ENCODE measurements around the gene PUM2. TPM values are rescaled to one million over a fixed set of nuclear protein-coding genes. Genes with fewer than 3 reads are reported as not detected.
A peak's percentile ranks its signal among the peaks of the same experiment; 100 is the strongest.

Gene PUM2
- total and polyA plus RNA-seq, 11 donors = 18.6 to 75.4 (median 58.5) TPM

- no peaks in the 10 kb centered on the region for H3K36me3 ChIP-seq
- peak overlapping the region; percentile 48 to 68 (median 56) for H3K4me3 ChIP-seq
- H3K4me1 ChIP-seq = peaks cover 0 to 29% (median 9%) of the 10 kb centered on the region in 12 donors
- H3K9me3 ChIP-seq = no peaks in the 10 kb centered on the region
- TF ChIP-seq, protein P1, sequence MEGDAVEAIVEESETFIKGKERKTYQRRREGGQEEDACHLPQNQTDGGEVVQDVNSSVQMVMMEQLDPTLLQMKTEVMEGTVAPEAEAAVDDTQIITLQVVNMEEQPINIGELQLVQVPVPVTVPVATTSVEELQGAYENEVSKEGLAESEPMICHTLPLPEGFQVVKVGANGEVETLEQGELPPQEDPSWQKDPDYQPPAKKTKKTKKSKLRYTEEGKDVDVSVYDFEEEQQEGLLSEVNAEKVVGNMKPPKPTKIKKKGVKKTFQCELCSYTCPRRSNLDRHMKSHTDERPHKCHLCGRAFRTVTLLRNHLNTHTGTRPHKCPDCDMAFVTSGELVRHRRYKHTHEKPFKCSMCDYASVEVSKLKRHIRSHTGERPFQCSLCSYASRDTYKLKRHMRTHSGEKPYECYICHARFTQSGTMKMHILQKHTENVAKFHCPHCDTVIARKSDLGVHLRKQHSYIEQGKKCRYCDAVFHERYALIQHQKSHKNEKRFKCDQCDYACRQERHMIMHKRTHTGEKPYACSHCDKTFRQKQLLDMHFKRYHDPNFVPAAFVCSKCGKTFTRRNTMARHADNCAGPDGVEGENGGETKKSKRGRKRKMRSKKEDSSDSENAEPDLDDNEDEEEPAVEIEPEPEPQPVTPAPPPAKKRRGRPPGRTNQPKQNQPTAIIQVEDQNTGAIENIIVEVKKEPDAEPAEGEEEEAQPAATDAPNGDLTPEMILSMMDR (IDR thresholded peaks at IDR 0.05) = no peak
- no peak for TF ChIP-seq POLR2A (IDR thresholded peaks at IDR 0.05)
- DNase-seq (peak in 3 of 5 donors; percentile 25 to 61 (median 39)), ATAC-seq (peak; percentile 27 to 46 (median 38))
- intact Hi-C loops (cut with DNase I) = loop anchor here in 6 of 10 donors (10.0 kb wide), 2 partner anchors 89 to 119 kb away; no protein-coding TSS in a partner anchor
- H3K27me3 ChIP-seq = peaks cover 0 to 61% (median 12%) of the 10 kb centered on the region in 9 donors
- H3K27ac ChIP-seq = no peak overlapping the region
- WGBS, 4 donors = 0 to 1% (median 0%) methylated on average over 5 to 66 of the region's 66 CpGs
These were observed 127.1 kb downstream of the PUM2 start for GRCh38 chr2:20223407-20224163.

DNA sequence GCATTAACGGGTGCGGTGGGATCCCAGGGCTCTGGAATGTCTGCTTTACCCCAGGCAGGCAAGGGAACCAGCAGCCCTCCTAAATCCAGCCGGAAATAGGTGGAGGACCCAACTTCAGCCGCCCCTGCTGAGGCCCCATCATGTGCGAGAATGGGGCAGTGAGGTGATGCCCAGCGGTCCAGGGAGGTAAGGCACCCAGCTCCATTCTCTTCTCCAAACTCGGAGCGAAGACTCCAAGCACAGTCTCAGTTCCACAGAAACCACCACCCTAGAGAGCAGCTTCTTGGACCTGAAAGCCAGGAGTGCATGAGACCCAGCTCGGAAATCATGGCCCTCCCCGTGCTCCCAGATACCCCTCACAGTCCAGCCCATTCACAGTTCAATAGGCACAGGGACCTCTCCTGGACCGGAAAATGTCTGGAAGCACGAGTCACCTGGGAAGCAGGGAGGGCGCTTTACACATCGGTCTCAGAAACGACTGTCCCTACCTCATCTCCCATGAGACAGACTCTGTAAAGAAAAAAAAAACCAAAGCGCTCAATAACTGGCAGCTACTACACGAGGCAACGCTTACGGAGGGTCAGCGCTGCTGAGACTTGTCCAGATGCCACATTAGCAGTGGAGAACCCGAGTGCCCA, 127.8 kb downstream of the PUM2 start:
- Histone ChIP-seq H3K27ac (no peak overlapping the region), H3K4me3 (peak overlapping the region; percentile 48 to 68 (median 56)), H3K9me3 (no peaks in the 10 kb centered on the region), H3K4me1 (peaks cover 0 to 29% (median 9%) of the 10 kb centered on the region in 12 donors), H3K36me3 (no peaks in the 10 kb centered on the region), H3K27me3 (peaks cover 0 to 54% (median 12%) of the 10 kb centered on the region in 9 donors)
- intact Hi-C loops (cut with DNase I) = loop anchor here in 6 of 10 donors (10.0 kb wide), 2 partner anchors 88 to 118 kb away; no protein-coding TSS in a partner anchor
- no peak for ATAC-seq
- DNase-seq = peak in 2 of 5 donors; percentile 12 to 57
- WGBS, 4 donors = 17 to 39% (median 34%) methylated on average over 14 to 21 of the region's 21 CpGs
- TF ChIP-seq, protein P1 (IDR thresholded peaks at IDR 0.05) = no peak
- no peak for TF ChIP-seq POLR2A (IDR thresholded peaks at IDR 0.05)

- WGBS, 4 donors = 90 to 92% methylated on average over 1 of the region's 1 CpG; no CpG with 5 or more reads in 2 of the 4 donors
- no peak overlapping the region for H3K27ac ChIP-seq
- no peaks in the 10 kb centered on the region for H3K36me3 ChIP-seq
- intact Hi-C loops (cut with DNase I) = loop anchor here in 6 of 10 donors (10.0 kb wide), 2 partner anchors 87 to 117 kb away; no protein-coding TSS in a partner anchor
- no peak overlapping the region for H3K4me3 ChIP-seq
- ATAC-seq = no peak
- peaks cover 0 to 29% (median 9%) of the 10 kb centered on the region in 12 donors for H3K4me1 ChIP-seq
- peak in 1 of 5 donors; percentile 3 for DNase-seq
- H3K9me3 ChIP-seq = no peaks in the 10 kb centered on the region
- peaks cover 0 to 49% (median 8%) of the 10 kb centered on the region in 9 donors for H3K27me3 ChIP-seq
- TF ChIP-seq, protein P1 (IDR thresholded peaks at IDR 0.05) = no peak
- no peak for TF ChIP-seq POLR2A (IDR thresholded peaks at IDR 0.05)
These were observed 128.5 kb downstream of the PUM2 start for GRCh38 chr2:20222014-20222768.
